GM23338 (cell line): ENCODE measurements around the gene C12orf42. TPM values are rescaled to one million over a fixed set of nuclear protein-coding genes. Genes with fewer than 3 reads are reported as not detected.
A peak's percentile ranks its signal among the peaks of the same experiment; 100 is the strongest.

Experiments
- ATAC-seq: fragments of 200-7000 bp; cut with Tn5 transposase; 3 replicates; pipeline ENCODE4 v1.9.1; 2020
- DNase-seq: peaks from one replicate; pipeline ENCODE4 v3.0.0-alpha.2; 2015; ENCODE audit warnings: low spot score
- H2AFZ ChIP-seq: fragments of 200-600 bp; sonication (generic); 2 replicates; pipeline ENCODE4 v1.8.0; 2016; ENCODE audit warnings: antibody characterized with exemption, mild to moderate bottlenecking, moderate library complexity
- H3F3A ChIP-seq: fragments of 200-600 bp; sonication (generic); replicated peaks from 2 replicates; pipeline ENCODE4 v1.8.0; 2017; ENCODE audit warnings: antibody characterized with exemption, mixed run types, low read depth
- H3K27ac ChIP-seq: fragments of 200-600 bp; sonication (generic); 2 replicates; pipeline ENCODE4 v1.6.1; 2016; ENCODE audit warnings: low read depth
- H3K27me3 ChIP-seq: fragments of 200-600 bp; sonication (generic); 2 replicates; pipeline ENCODE4 v1.8.0; 2016; ENCODE audit warnings: mild to moderate bottlenecking, mixed run types, moderate library complexity; ENCODE audit not compliant: insufficient read depth
- H3K36me3 ChIP-seq: fragments of 200-600 bp; sonication (generic); 2 replicates; pipeline ENCODE4 v1.8.0; 2016; ENCODE audit warnings: mild to moderate bottlenecking; ENCODE audit not compliant: insufficient read depth
- H3K4me1 ChIP-seq: fragments of 200-600 bp; sonication (generic); 2 replicates; pipeline ENCODE4 v1.8.0; 2016; ENCODE audit warnings: mild to moderate bottlenecking, moderate library complexity; ENCODE audit not compliant: insufficient read depth
- H3K4me2 ChIP-seq: fragments of 200-600 bp; sonication (generic); 2 replicates; pipeline ENCODE4 v1.7.1; 2017; ENCODE audit warnings: mixed run types
- H3K4me3 ChIP-seq: fragments of 200-600 bp; sonication (generic); 2 replicates; pipeline ENCODE4 v1.6.1; 2016; ENCODE audit warnings: mixed run types
- H3K79me2 ChIP-seq: fragments of 200-600 bp; sonication (generic); replicated peaks from 2 replicates; pipeline ENCODE4 v1.8.0; 2017; ENCODE audit warnings: mild to moderate bottlenecking; ENCODE audit not compliant: insufficient read depth
- H3K9me2 ChIP-seq: fragments of 200-600 bp; sonication (generic); 2 replicates; pipeline ENCODE4 v1.8.0; 2017; ENCODE audit not compliant: insufficient read depth
- H4K20me1 ChIP-seq: fragments of 200-600 bp; sonication (generic); replicated peaks from 2 replicates; pipeline ENCODE4 v1.8.0; 2017; ENCODE audit warnings: mild to moderate bottlenecking; ENCODE audit not compliant: insufficient read depth
- H3K27ac Mint-ChIP-seq: 2 replicates; pipeline ENCODE4 v1.8.0; 2020; ENCODE audit warnings: inconsistent platforms, mild to moderate bottlenecking, moderate library complexity, mixed read lengths
- H3K27me3 Mint-ChIP-seq: 3 replicates; pipeline ENCODE4 v1.8.0; 2022; ENCODE audit warnings: low read depth, mild to moderate bottlenecking, moderate library complexity, mixed read lengths, inconsistent platforms; ENCODE audit not compliant: insufficient read depth, poor library complexity
- H3K36me3 Mint-ChIP-seq: 3 replicates; pipeline ENCODE4 v1.8.0; 2021; ENCODE audit warnings: low read depth, mild to moderate bottlenecking, inconsistent platforms, moderate library complexity, mixed read lengths
- H3K4me1 Mint-ChIP-seq: 3 replicates; pipeline ENCODE4 v1.8.0; 2020; ENCODE audit warnings: mild to moderate bottlenecking, inconsistent platforms, mixed read lengths
- H3K4me3 Mint-ChIP-seq: 3 replicates; pipeline ENCODE4 v1.8.0; 2021; ENCODE audit warnings: moderate library complexity, mild to moderate bottlenecking, inconsistent platforms, mixed read lengths
- H3K9me3 Mint-ChIP-seq: 3 replicates; pipeline ENCODE4 v1.8.0; 2020; ENCODE audit warnings: moderate library complexity, mild to moderate bottlenecking, inconsistent platforms, mixed read lengths
- CTCF ChIP-seq, 2 experiments: fragments of 200-600 bp in 1 of 2; sonication (generic) in 1 of 2; conservative IDR thresholded peaks; 2 replicates each; pipeline versions ENCODE4 v1.5.1 to v1.6.1; 2016 to 2017; ENCODE audit warnings: antibody characterized with exemption in 2 of 2, low read depth in 2 of 2, mild to moderate bottlenecking in 2 of 2, moderate library complexity in 1 of 2
- EZH2 ChIP-seq: fragments of 200-600 bp; sonication (generic); IDR thresholded peaks from one replicate; pipeline ENCODE4 v1.8.0; 2017; ENCODE audit warnings: antibody characterized with exemption, mild to moderate bottlenecking, low read depth; ENCODE audit not compliant: unreplicated experiment
- EZH2phosphoT487 ChIP-seq: fragments of 200-600 bp; sonication (generic); IDR thresholded peaks from one replicate; pipeline ENCODE4 v1.8.1; 2018; ENCODE audit warnings: antibody characterized with exemption; ENCODE audit not compliant: unreplicated experiment
- POLR2AphosphoS5 ChIP-seq: IDR thresholded peaks from 2 replicates; pipeline ENCODE4 v1.6.1; 2016; ENCODE audit warnings: antibody characterized with exemption, low read depth
- REST ChIP-seq: IDR thresholded peaks from one replicate; pipeline ENCODE4 v1.6.1; 2018; ENCODE audit warnings: antibody characterized with exemption; ENCODE audit not compliant: unreplicated experiment
- ZNF114 ChIP-seq: fragments of 250-450 bp; sonication (Bioruptor Pico); IDR thresholded peaks from 2 replicates; pipeline ENCODE4 v1.5.0; 2020; ENCODE audit warnings: mild to moderate bottlenecking, moderate library complexity
- polyA plus RNA-seq: library from polyadenylated mRNA; unstranded; fragments of >200 nt; fragmentation: Nextera tagmentation; extraction: Ambion mirVana; gene quantifications from 2 replicates; pipeline ENCODE4 v1.2.1, GENCODE V29; 2016
- total RNA-seq: library from RNA; depleted of rRNA; stranded (reverse); fragments of >200 nt; shearing (Covaris generic); gene quantifications from 2 replicates; pipeline ENCODE4 v1.2.3, GENCODE V29; 2014

Gene C12orf42
- total and polyA plus RNA-seq, 2 experiments from 2014 or later = 0.45 TPM; not detected in 1

GRCh38 chr12:103503546-103504480 lies 8.0 kb upstream of the C12orf42 start:
- ATAC-seq = peak; percentile 94
- peak; percentile 74 for DNase-seq
- no peak overlapping the region for H3K27ac ChIP-seq
- no peaks in the 10 kb centered on the region for H4K20me1 ChIP-seq
- no peak overlapping the region for H3K4me3 ChIP-seq
- no peak overlapping the region for H3K4me2 ChIP-seq
- H3K9me3 Mint-ChIP-seq = no peaks in the 10 kb centered on the region
- H3K27ac Mint-ChIP-seq = no peak overlapping the region
- H3K36me3 Mint-ChIP-seq = no peaks in the 10 kb centered on the region
- no peak overlapping the region for H3K4me3 Mint-ChIP-seq
- TF ChIP-seq CTCF (conservative IDR thresholded peaks at IDR 0.05; ENCODE audit: low read depth in 2 of 2) (peak; percentile 80 to 85), EZH2phosphoT487 (no peak)
- peaks cover 7% of the 10 kb centered on the region for H3K27me3 Mint-ChIP-seq
- H3K9me2 ChIP-seq = no peaks in the 10 kb centered on the region
- H3F3A ChIP-seq = no peaks in the 10 kb centered on the region
- H3K79me2 ChIP-seq = no peaks in the 10 kb centered on the region
- H2AFZ ChIP-seq = peak overlapping the region; percentile 69; the same call in 1 of the 2 replicates
- no peaks in the 10 kb centered on the region for H3K4me1 ChIP-seq
- no peaks in the 10 kb centered on the region for H3K36me3 ChIP-seq
- H3K4me1 Mint-ChIP-seq = no peaks in the 10 kb centered on the region
- H3K27me3 ChIP-seq = no peaks in the 10 kb centered on the region

GRCh38 chr12:103501447-103501846 lies 5.7 kb upstream of the C12orf42 start:
- ATAC-seq (no peak), DNase-seq (no peak)
- Histone ChIP-seq H3F3A (no peaks in the 10 kb centered on the region), H2AFZ (peak overlapping the region; percentile 23; the same call in 1 of the 2 replicates), H3K27me3 (no peaks in the 10 kb centered on the region), H3K4me1 (peaks cover 9% of the 10 kb centered on the region), H3K36me3 (no peaks in the 10 kb centered on the region), H4K20me1 (no peaks in the 10 kb centered on the region), H3K27ac (no peak overlapping the region), H3K9me2 (no peaks in the 10 kb centered on the region), H3K4me2 (no peak overlapping the region), H3K79me2 (no peaks in the 10 kb centered on the region), H3K4me3 (no peak overlapping the region)
- no peak overlapping the region for H3K27ac Mint-ChIP-seq
- H3K4me1 Mint-ChIP-seq = peaks cover 5% of the 10 kb centered on the region; the same call in 2 of the 3 replicates
- no peaks in the 10 kb centered on the region for H3K9me3 Mint-ChIP-seq
- peaks cover 9% of the 10 kb centered on the region for H3K27me3 Mint-ChIP-seq
- TF ChIP-seq CTCF (conservative IDR thresholded peaks at IDR 0.05; ENCODE audit: low read depth in 2 of 2) = no peak
- TF ChIP-seq POLR2AphosphoS5 = no peak
- TF ChIP-seq ZNF114 (CRISPR knock-in tag) = no peak
- TF ChIP-seq REST = no peak
- no peak for TF ChIP-seq EZH2
- no peak for TF ChIP-seq EZH2phosphoT487
- no peaks in the 10 kb centered on the region for H3K36me3 Mint-ChIP-seq
- no peak overlapping the region for H3K4me3 Mint-ChIP-seq
